ENCODE data around the gene ACTL10. TPM values are rescaled to one million over a fixed set of nuclear protein-coding genes. Genes with fewer than 3 reads are reported as not detected.
A peak's percentile ranks its signal among the peaks of the same experiment; 100 is the strongest.

The ACTL10 gene
- total RNA-seq, 2 donors from 2014 or later = 2.6 to 3.1 TPM

DNA sequence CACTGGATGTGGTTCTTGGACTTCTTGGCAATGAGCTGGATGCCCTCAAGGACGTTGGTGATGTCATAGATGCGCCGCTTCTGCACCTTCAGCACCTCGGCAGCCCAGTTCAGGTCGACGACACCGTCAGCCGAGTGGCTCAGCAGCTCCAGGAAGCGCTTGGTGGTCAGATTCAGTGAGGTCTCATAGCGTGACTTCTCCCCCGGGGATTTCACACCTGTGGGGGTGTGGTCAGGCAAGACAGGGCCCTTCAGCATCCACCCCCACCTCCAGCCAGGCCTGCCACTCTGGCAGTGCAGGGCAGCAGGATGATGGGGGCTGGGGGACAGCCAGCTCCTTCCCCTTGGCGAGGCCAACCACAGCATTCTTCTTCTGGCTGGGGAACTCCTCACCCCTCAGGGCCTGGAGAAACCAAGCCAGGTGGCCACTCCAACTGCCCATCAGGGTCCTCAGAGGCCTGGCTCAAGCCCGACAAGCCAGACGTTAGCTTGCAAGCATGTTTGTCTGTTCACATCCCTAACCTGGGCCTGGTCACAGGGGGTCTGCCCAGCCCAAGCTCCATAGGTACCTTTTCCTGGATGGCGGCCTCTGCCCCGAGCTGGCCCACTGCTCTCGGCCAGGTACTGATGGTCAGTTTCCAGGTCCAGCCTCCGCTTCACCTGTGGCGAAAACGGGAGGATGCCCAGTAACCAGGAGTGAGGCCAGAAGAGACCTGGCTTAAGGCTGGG, 13.2 kb downstream of the ACTL10 start:
- ATAC-seq (ENCODE audit: insufficient number of reproducible peaks, low FRiP score, low read depth) (no peak), DNase-seq (ENCODE audit: low spot score) (no peak)
- Histone ChIP-seq H3K4me1 (ENCODE audit: control insufficient read depth in 1 of 2, low read depth in 2 of 2) (peaks cover 27 to 40% of the 10 kb centered on the region in 2 donors), H3K36me3 (no peaks in the 10 kb centered on the region), H3K4me3 (no peak overlapping the region), H3K27me3 (replicated peaks; ENCODE audit: insufficient read depth) (no peaks in the 10 kb centered on the region), H3K9me3 (no peaks in the 10 kb centered on the region), H3K27ac (peak overlapping the region; percentile 5 to 12)
- TF ChIP-seq, protein P1, sequence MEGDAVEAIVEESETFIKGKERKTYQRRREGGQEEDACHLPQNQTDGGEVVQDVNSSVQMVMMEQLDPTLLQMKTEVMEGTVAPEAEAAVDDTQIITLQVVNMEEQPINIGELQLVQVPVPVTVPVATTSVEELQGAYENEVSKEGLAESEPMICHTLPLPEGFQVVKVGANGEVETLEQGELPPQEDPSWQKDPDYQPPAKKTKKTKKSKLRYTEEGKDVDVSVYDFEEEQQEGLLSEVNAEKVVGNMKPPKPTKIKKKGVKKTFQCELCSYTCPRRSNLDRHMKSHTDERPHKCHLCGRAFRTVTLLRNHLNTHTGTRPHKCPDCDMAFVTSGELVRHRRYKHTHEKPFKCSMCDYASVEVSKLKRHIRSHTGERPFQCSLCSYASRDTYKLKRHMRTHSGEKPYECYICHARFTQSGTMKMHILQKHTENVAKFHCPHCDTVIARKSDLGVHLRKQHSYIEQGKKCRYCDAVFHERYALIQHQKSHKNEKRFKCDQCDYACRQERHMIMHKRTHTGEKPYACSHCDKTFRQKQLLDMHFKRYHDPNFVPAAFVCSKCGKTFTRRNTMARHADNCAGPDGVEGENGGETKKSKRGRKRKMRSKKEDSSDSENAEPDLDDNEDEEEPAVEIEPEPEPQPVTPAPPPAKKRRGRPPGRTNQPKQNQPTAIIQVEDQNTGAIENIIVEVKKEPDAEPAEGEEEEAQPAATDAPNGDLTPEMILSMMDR (IDR thresholded peaks at IDR 0.05) = no peak

- ATAC-seq (ENCODE audit: insufficient number of reproducible peaks, low FRiP score, low read depth) = peak; percentile 66
- Histone ChIP-seq H3K4me1 (ENCODE audit: control insufficient read depth in 1 of 2, low read depth in 2 of 2) (peaks cover 25 to 38% of the 10 kb centered on the region in 2 donors), H3K36me3 (no peaks in the 10 kb centered on the region), H3K4me3 (no peak overlapping the region), H3K27ac (peak overlapping the region; percentile 5 to 12), H3K9me3 (no peaks in the 10 kb centered on the region), H3K27me3 (replicated peaks; ENCODE audit: insufficient read depth) (no peaks in the 10 kb centered on the region)
- TF ChIP-seq, protein P1 (IDR thresholded peaks at IDR 0.05) = no peak
- no peak for DNase-seq (ENCODE audit: low spot score)
Measured at GRCh38 chr20:33680686-33681085, 13.9 kb downstream of the ACTL10 start.

DNA sequence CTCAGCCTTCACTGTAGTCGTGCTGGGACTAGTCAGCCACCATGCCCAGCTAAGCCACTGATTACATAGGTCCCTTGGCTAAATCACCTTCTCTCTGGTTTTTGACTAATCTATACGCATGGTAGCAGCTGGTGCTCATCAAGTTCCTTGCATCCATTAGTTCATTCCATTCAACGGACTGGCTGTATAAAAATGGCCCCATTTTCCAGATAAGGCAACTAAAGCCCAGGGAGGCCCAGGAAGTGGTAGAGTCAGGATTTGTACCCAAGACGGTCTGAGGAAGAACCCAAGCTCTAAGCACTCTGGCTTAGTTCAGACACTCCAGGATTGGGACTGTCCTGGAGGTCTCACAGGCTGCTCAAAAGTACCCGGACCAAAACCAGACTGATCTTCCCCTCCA, 14.5 kb downstream of the ACTL10 start:
- ATAC-seq (ENCODE audit: insufficient number of reproducible peaks, low FRiP score, low read depth) (no peak), DNase-seq (ENCODE audit: low spot score) (no peak)
- peak overlapping the region in 1 of 2 donors; percentile 12 for H3K27ac ChIP-seq
- H3K27me3 ChIP-seq (replicated peaks; ENCODE audit: insufficient read depth) = no peaks in the 10 kb centered on the region
- peaks cover 20 to 33% of the 10 kb centered on the region in 2 donors for H3K4me1 ChIP-seq (ENCODE audit: control insufficient read depth in 1 of 2, low read depth in 2 of 2)
- no peaks in the 10 kb centered on the region for H3K9me3 ChIP-seq
- H3K36me3 ChIP-seq = no peaks in the 10 kb centered on the region
- TF ChIP-seq, protein P1 (IDR thresholded peaks at IDR 0.05) = no peak
- no peak overlapping the region for H3K4me3 ChIP-seq

DNA sequence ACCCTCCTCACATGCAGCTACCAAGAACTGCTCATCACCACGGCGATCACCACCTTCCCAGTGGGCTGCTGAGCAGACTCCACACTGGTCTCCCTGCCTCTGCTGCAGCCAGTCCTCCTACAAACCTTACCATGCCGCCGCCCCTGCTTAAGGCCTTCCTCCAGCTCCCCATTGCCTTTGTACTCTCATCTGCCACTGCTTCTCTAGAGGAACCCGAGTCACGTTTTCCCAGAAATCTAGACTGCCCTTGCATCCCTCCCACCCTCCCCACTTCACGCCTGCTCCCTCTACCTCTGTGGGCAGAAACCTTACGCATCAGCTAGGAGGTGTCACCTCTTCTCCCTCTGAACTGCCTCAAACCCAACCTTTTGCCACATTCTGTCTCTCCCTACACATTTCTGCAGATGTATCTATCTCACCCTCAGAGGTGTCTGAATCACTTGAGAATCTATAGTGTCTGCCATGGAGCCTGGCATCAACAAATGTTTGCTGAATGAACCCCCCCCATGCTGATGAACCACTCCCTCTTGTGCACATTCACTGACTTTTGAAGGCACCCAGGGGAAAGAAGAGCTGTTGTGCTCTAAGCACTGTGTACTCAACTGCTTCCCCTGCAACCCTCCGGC, 15.1 kb downstream of the ACTL10 start:
- TF ChIP-seq, protein P1 (IDR thresholded peaks at IDR 0.05) = no peak
- no peak for ATAC-seq (ENCODE audit: insufficient number of reproducible peaks, low FRiP score, low read depth)
- H3K4me3 ChIP-seq = no peak overlapping the region
- H3K4me1 ChIP-seq (ENCODE audit: control insufficient read depth in 1 of 2, low read depth in 2 of 2) = peaks cover 19 to 32% of the 10 kb centered on the region in 2 donors
- DNase-seq (ENCODE audit: low spot score) = no peak
- H3K27me3 ChIP-seq (replicated peaks; ENCODE audit: insufficient read depth) = no peaks in the 10 kb centered on the region
- H3K36me3 ChIP-seq = no peaks in the 10 kb centered on the region
- no peak overlapping the region for H3K27ac ChIP-seq
- no peaks in the 10 kb centered on the region for H3K9me3 ChIP-seq

- H3K9me3 ChIP-seq = no peaks in the 10 kb centered on the region
- TF ChIP-seq, protein P1 (IDR thresholded peaks at IDR 0.05) = no peak
- no peak overlapping the region for H3K27ac ChIP-seq
Measured at GRCh38 chr20:33684533-33685327, 18.0 kb downstream of the ACTL10 start.

More at GRCh38 chr20:33684533-33685327, 18.0 kb downstream of the ACTL10 start:
- H3K36me3 ChIP-seq = no peaks in the 10 kb centered on the region
- H3K27me3 ChIP-seq (replicated peaks; ENCODE audit: insufficient read depth) = no peaks in the 10 kb centered on the region
- ATAC-seq (ENCODE audit: insufficient number of reproducible peaks, low FRiP score, low read depth) (no peak), DNase-seq (ENCODE audit: low spot score) (no peak)
- H3K4me1 ChIP-seq (ENCODE audit: control insufficient read depth in 1 of 2, low read depth in 2 of 2) = peaks cover 19 to 33% of the 10 kb centered on the region in 2 donors
- H3K4me3 ChIP-seq = no peak overlapping the region
